Rectal smooth muscle tissue (tissue), 1 donor: ENCODE measurements around the gene PSAP.

Source experiments
- H3K27ac ChIP-seq: one replicate; pipeline ENCODE4 v1.7.0; 2013; ENCODE audit warnings: low read depth, low read length, inconsistent platforms
- H3K27me3 ChIP-seq: one replicate; pipeline ENCODE4 v1.7.0; 2013; ENCODE audit warnings: low read length; ENCODE audit not compliant: control insufficient read depth, insufficient read depth
- H3K36me3 ChIP-seq: one replicate; pipeline ENCODE4 v1.7.0; 2013; ENCODE audit warnings: low read length; ENCODE audit not compliant: control insufficient read depth, insufficient read depth
- H3K4me1 ChIP-seq: one replicate; pipeline ENCODE4 v1.7.0; 2013; ENCODE audit warnings: low read length; ENCODE audit not compliant: control insufficient read depth, insufficient read depth
- H3K4me3 ChIP-seq: one replicate; pipeline ENCODE4 v1.7.0; 2013; ENCODE audit warnings: low read length
- H3K9ac ChIP-seq: one replicate; pipeline ENCODE4 v1.7.0; 2013; ENCODE audit warnings: low read length

PSAP gene

GRCh38 chr10:71836596-71836974, 14.5 kb downstream of the PSAP start:
- Histone ChIP-seq H3K4me3 (peak overlapping the region; percentile 16), H3K36me3 (peaks cover 4% of the 10 kb centered on the region), H3K27me3 (no peaks in the 10 kb centered on the region), H3K27ac (peak overlapping the region; percentile 52), H3K4me1 (peaks cover 32% of the 10 kb centered on the region), H3K9ac (no peak overlapping the region)

GRCh38 chr10:71835671-71836595, 15.1 kb downstream of the PSAP start:
- H3K4me3 ChIP-seq, result peak overlapping the region; percentile 16
- H3K36me3 ChIP-seq, result peaks cover 6% of the 10 kb centered on the region
- H3K9ac ChIP-seq, result no peak overlapping the region
- peaks cover 32% of the 10 kb centered on the region for H3K4me1 ChIP-seq
- peak overlapping the region; percentile 52 for H3K27ac ChIP-seq
- H3K27me3 ChIP-seq, result no peaks in the 10 kb centered on the region

GRCh38 chr10:71834343-71834674, 16.7 kb downstream of the PSAP start:
- peaks cover 26% of the 10 kb centered on the region for H3K4me1 ChIP-seq
- peaks cover 17% of the 10 kb centered on the region for H3K36me3 ChIP-seq
- H3K27me3 ChIP-seq, result no peaks in the 10 kb centered on the region
- no peak overlapping the region for H3K27ac ChIP-seq
- H3K9ac ChIP-seq, result no peak overlapping the region
- H3K4me3 ChIP-seq, result no peak overlapping the region

GRCh38 chr10:71833451-71834342, 17.4 kb downstream of the PSAP start:
- Histone ChIP-seq H3K36me3 (peaks cover 17% of the 10 kb centered on the region), H3K4me1 (peaks cover 24% of the 10 kb centered on the region), H3K27ac (no peak overlapping the region), H3K4me3 (no peak overlapping the region), H3K27me3 (no peaks in the 10 kb centered on the region), H3K9ac (no peak overlapping the region)

GRCh38 chr10:71832967-71833366, 18.1 kb downstream of the PSAP start:
- no peak overlapping the region for H3K27ac ChIP-seq
- peaks cover 21% of the 10 kb centered on the region for H3K4me1 ChIP-seq
- no peaks in the 10 kb centered on the region for H3K27me3 ChIP-seq
- H3K36me3 ChIP-seq, result peaks cover 19% of the 10 kb centered on the region
- H3K4me3 ChIP-seq, result no peak overlapping the region
- no peak overlapping the region for H3K9ac ChIP-seq

- Histone ChIP-seq H3K9ac (no peak overlapping the region), H3K27me3 (no peaks in the 10 kb centered on the region), H3K4me1 (peaks cover 11% of the 10 kb centered on the region), H3K36me3 (peaks cover 24% of the 10 kb centered on the region), H3K4me3 (no peak overlapping the region), H3K27ac (no peak overlapping the region)
Observed at GRCh38 chr10:71831646-71832552, 19.2 kb downstream of the PSAP start.

GRCh38 chr10:71830726-71831125, 20.3 kb downstream of the PSAP start:
- Histone ChIP-seq H3K27ac (no peak overlapping the region), H3K9ac (no peak overlapping the region), H3K27me3 (no peaks in the 10 kb centered on the region), H3K4me1 (peaks cover under 1% of the 10 kb centered on the region), H3K36me3 (peaks cover 30% of the 10 kb centered on the region), H3K4me3 (no peak overlapping the region)

- H3K9ac ChIP-seq, result no peak overlapping the region
- H3K27me3 ChIP-seq, result no peaks in the 10 kb centered on the region
- H3K27ac ChIP-seq, result no peak overlapping the region
- no peak overlapping the region for H3K4me3 ChIP-seq
- peaks cover 37% of the 10 kb centered on the region for H3K36me3 ChIP-seq
- H3K4me1 ChIP-seq, result no peaks in the 10 kb centered on the region
Observed at GRCh38 chr10:71829896-71830295, 21.2 kb downstream of the PSAP start.

GRCh38 chr10:71829171-71829570, 21.9 kb downstream of the PSAP start:
- Histone ChIP-seq H3K4me3 (no peak overlapping the region), H3K4me1 (no peaks in the 10 kb centered on the region), H3K36me3 (peaks cover 41% of the 10 kb centered on the region), H3K27me3 (no peaks in the 10 kb centered on the region), H3K9ac (no peak overlapping the region), H3K27ac (no peak overlapping the region)

- no peaks in the 10 kb centered on the region for H3K27me3 ChIP-seq
- H3K4me3 ChIP-seq, result no peak overlapping the region
- no peaks in the 10 kb centered on the region for H3K4me1 ChIP-seq
- no peak overlapping the region for H3K9ac ChIP-seq
- H3K36me3 ChIP-seq, result peaks cover 44% of the 10 kb centered on the region
- H3K27ac ChIP-seq, result no peak overlapping the region
Observed at GRCh38 chr10:71828702-71829101, 22.3 kb downstream of the PSAP start.

GRCh38 chr10:71827852-71828251, 23.2 kb downstream of the PSAP start:
- no peaks in the 10 kb centered on the region for H3K4me1 ChIP-seq
- no peaks in the 10 kb centered on the region for H3K27me3 ChIP-seq
- H3K9ac ChIP-seq, result no peak overlapping the region
- H3K27ac ChIP-seq, result no peak overlapping the region
- H3K36me3 ChIP-seq, result peaks cover 50% of the 10 kb centered on the region
- H3K4me3 ChIP-seq, result no peak overlapping the region

- H3K9ac ChIP-seq, result no peak overlapping the region
- H3K36me3 ChIP-seq, result peaks cover 59% of the 10 kb centered on the region
Observed at GRCh38 chr10:71825217-71825616, 25.8 kb downstream of the PSAP start.

More at GRCh38 chr10:71825217-71825616, 25.8 kb downstream of the PSAP start:
- Histone ChIP-seq H3K4me3 (no peak overlapping the region), H3K4me1 (no peaks in the 10 kb centered on the region), H3K27me3 (no peaks in the 10 kb centered on the region), H3K27ac (no peak overlapping the region)
